MM.1S (cell line): ENCODE measurements around the gene LCNL1.

ENCODE experiments used
- CTCF ChIP-seq: fragments of 300-600 bp; sonication (generic); IDR thresholded peaks from 2 replicates; pipeline ENCODE4 v1.5.1; 2016; ENCODE audit warnings: antibody characterized with exemption, low read length, mixed read lengths
- EZH2 ChIP-seq: fragments of 300-600 bp; sonication (generic); optimal IDR thresholded peaks from 2 replicates; pipeline ENCODE3; 2017; ENCODE audit warnings: low read depth, mild to moderate bottlenecking, antibody characterized with exemption, low read length, mixed read lengths

- TF ChIP-seq CTCF (no peak), EZH2 (no peak)
Measured at GRCh38 chr9:136960938-136961275, 21.9 kb upstream of the LCNL1 start.
